ENCODE measurements around the gene MAPK8IP3.
A peak's percentile ranks its signal among the peaks of the same experiment; 100 is the strongest.

The MAPK8IP3 gene

DNA sequence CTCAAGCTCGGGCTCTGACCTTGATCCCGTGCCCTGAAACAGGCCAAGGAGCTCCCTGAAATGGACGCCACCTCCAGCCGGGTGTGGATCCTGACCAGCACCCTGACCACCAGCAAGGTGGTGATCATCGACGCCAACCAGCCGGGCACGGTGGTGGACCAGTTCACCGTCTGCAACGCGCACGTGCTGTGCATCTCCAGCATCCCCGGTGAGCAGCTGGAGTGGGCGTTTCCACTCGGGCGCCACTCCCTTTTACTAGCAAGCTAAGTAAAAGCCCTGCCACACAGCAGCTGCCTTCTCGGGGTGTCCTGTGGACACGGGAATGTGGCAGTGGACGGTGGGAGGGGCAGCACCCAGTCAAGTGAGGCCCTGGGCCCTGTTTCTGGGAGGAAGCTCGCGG, 59.0 kb downstream of the MAPK8IP3 start:
- DNase-seq = no peak

DNA sequence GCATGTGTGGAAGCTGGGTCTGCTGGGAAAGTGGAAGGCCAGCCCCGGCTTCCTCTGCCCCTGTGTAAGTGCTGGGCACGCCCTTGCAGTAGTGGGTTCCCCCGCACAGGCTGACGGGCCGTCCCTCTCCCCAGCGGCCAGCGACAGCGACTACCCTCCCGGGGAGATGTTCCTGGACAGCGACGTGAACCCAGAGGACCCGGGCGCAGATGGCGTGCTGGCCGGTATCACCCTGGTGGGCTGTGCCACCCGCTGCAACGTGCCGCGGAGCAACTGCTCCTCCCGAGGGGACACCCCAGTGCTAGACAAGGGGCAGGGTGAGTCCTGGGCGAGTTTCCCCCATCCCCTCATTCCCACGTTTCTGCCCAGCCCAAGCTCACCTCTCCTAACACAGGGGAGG, 59.8 kb downstream of the MAPK8IP3 start:
- no peak for DNase-seq

DNA sequence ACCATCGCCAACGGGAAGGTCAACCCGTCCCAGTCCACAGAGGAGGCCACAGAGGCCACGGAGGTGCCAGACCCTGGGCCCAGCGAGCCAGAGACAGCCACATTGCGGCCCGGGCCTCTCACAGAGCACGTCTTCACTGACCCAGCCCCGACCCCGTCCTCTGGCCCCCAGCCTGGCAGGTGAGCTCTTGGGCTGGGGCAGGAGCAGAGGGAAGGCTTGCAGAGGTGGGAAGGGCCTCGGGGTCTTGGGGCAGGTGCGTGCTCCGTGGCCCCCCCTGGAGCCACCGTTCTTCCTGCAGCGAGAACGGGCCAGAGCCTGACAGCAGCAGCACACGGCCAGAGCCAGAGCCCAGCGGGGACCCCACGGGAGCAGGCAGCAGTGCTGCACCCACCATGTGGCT, 60.2 kb downstream of the MAPK8IP3 start:
- DNase-seq = no peak

DNA sequence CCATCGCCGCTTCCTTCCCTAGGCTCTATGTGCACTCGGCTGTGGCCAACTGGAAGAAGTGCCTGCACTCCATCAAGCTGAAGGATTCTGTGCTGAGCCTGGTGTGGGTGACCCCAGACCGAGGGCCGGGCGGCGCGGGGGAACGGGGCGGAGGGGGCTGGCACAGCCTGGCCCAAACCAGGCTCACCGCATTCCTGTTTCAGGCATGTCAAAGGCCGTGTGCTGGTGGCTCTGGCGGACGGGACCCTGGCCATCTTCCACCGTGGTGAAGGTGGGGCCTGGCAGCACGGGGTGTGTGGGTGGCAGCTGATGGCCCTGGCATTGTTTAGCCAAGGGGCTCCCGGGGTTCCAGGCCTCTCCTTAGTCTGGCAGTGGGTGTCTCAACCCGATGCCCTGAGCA, 60.7 kb downstream of the MAPK8IP3 start:
- no peak for DNase-seq

DNA sequence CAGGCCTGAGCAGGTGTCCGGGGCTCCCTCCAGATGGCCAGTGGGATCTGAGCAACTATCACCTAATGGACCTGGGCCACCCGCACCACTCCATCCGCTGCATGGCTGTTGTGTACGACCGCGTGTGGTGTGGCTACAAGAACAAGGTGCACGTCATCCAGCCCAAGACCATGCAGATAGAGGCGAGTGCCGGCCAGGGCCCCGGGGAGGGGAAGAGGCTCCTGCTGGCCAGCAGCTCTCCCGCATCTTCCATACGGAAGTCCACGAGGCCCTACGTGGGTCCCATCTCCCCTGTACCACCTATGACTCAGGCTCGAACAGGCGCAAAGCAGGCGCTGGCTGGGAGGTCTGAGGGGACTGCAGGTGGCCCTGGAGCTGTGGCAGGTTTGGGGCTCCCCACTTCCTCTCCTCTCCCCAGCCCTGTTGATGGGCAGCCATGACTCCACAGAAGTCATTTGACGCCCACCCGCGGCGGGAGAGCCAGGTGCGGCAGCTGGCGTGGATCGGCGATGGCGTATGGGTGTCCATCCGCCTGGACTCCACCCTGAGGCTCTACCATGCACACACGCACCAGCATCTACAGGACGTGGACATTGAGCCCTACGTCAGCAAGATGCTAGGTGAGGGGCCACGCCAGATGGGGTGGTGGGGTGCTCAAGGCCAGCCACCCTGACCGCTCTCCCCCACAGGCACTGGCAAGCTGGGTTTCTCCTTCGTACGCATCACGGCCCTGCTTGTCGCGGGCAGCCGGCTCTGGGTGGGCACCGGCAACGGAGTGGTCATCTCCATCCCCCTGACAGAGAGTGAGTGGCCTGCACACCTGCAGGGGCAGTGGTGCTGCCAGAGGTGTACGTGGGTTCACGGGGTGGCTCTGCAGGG, 61.4 kb downstream of the MAPK8IP3 start:
- no peak for DNase-seq

DNA sequence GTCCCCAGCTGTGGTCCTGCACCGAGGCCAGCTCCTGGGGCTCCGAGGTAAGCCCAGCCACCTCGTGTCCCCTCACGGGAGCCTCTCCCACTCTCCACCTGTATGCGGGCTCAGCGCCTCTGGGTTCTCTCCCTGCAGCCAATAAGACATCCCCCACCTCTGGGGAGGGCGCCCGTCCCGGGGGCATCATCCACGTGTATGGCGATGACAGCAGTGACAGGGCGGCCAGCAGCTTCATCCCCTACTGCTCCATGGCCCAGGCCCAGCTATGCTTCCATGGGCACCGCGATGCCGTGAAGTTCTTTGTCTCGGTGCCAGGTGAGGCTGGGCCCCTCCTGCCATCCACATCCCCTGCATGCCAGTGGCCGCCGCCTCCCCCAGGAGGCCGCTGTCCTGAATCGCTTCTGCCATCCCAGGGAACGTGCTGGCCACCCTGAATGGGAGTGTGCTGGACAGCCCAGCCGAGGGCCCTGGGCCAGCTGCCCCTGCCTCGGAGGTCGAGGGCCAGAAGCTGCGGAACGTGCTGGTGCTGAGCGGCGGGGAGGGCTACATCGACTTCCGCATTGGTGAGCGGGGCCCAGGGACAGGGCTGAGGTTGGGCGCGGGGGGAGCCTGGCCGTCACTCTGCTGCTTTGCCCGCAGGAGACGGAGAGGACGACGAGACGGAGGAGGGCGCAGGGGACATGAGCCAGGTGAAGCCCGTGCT, 62.2 kb downstream of the MAPK8IP3 start:
- DNase-seq = no peak

DNA sequence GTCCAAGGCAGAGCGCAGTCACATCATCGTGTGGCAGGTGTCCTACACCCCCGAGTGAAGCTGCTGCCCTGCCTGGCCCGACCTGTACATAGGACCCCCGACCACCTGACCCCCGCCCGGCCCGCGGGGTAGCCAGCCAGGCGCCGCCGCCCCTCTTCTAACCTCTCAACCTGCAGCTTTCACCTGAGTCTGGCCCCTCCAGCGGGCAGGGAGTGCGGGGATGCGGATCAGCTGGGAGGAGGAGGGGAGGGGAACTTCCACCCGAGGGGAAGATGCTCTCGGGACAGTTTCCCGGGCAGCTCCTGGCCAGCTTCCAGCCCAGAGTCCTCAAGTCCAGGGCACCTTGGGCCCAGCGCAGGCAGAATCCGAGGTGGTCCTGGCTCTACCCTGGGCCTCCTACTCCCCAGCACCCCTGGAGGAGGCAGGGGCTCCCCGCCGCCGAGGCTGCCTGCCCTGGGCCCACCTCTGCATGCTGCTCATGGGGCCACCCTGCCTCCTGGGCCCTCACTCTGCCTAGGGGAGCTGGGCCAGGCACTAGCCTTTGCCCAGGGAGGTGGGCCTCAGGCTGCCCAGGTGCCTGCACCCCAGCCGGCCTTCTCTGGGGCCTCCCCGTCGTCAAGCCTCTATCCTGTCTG, 62.9 kb downstream of the MAPK8IP3 start:
- DNase-seq = no peak

DNA sequence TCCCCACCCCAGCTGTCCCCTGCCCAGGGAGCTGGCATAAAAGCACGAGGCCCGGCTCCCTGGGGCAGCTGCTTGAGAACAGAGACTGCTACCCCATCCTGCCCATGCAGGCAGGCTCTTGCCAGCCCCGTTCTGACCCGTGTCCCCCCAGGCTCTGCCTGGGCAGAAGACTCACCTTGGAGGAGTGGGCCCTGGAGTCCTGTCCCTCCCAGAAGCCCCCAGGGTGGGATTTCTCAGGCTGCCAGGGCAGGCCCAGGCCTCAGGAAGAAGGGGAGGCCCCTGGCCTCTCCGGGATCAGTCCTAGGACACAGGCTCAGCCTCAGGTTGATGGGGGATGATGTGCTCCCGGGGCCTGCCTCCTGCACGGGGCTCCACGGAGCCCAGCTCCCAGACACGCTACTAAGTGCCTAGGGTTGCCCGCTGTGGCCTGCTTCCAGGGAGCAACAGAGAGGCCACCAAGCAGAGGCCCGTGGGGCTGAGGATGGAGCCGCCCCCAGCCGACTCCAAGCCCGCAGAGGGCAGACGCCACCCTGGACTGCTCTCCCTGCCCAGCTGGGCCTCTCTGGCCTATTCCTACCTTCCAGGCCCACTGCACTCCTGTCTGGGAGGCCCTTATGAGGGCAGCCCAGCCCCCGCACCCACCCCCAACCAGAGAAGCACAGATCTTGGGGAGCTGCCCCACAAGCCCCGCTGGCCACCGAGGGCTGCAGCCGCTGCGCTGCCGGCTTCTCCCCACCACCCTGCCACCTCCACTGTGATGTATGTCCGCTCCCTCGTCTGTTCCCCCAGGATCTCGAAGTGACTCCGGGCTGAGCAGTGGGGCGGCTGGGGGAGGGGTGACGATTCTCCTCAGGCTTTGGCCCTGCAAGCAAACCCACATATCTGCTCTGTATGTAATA, 63.7 kb downstream of the MAPK8IP3 start:
- DNase-seq = no peak

DNA sequence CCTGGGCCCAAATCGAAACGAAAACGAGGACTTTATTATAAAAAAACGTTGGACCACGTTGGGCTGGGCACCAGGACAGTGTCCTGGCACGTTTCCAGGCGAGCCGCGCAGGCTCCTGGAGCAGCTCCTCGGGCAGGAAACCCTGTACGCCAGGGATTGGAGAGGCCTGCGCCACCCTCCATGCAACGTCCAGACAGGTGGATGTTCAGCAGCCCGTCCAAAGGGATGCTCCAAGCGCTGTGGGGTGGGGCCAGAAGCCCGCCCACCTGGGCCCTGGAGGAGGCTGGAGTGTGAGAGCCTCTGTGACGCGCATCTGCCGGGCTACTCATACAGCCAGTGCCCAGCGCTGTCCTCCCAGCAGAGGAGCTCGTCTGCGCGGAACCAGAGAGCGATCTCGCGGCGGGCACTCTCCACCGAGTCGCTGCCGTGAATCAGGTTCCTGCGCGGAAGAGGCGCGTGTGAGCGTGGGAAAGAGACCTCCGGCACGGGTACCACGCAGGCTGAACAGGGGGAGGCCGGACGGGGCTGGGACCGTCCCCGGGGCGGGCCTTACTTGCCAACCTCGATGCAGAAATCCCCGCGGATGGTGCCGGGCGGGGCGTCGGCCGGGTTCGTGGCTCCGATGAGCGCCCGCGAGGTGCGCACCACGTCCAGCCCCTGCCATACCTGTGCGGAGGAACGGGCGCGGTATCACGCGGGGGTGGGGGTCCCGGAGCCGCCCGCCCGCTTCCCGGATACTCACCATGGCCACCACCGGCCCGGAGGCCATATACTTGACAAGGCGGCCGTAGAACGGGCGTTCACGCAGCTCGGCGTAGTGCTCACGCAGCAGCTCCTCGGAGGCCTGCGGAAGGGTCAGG, 64.6 kb downstream of the MAPK8IP3 start:
- peak; percentile 44 for DNase-seq

DNA sequence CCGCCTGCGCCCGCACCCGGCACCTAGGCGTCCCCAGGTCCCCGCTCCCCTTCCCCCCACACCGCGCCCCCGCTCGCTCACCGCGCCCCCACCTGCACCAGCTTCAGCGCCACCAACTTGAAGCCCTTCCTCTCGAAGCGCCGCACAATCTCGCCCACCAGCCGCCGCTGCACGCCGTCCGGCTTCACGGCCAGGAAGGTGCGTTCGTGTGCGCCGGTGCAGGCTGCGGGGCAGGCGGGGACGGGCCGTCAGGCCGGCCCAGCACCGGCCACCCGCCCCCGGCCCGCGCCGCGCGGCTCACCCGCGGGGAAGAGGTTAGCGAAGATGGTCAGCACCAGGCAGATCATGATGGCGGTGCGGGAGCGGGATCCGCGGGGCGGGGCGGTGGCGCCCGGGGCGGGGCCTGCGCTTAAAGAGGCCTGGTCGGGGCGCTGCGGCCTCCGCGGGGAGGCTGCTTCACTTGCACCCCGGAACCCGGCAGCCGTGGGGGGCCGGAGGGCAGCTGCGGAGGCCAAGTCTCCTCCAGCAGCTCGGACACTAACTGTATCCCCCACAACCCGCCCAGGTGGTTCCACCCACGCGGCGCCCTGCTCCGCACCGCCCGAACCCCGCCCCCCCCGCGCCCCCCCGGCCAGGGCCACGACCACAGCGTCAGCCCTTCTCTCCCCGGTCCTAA, 65.3 kb downstream of the MAPK8IP3 start, which contains the start of gene NME3:
NME3 (minus strand) TSS at position 356 of the 676 bp plus-strand sequence; CDS start at position 347, 9 bp downstream.
- peak; percentile 83 for DNase-seq

DNA sequence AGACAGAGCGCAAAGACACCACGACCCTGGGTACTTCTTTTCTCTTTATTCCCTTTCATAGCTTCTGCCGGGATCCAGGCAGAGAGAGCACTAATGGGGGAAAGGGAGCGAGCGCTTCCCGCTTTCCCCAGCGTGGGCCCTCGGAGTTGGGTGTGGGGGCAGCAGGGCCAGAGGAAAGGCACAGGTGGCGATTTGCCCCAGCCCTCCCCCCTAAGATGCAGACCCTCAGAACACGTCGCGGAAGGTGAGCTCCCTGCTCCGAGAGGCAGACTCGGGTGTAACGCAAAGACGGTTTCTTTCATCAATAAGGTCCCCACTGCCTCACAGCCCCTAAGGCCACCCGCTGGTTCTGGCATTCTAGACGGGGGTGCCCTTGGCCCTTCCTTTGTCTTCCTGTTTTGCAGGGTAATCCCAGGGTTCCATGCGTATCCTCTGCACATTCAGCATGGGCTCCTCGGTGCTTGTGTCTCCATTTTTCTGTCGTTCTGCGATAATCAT, 65.9 kb downstream of the MAPK8IP3 start:
- no peak for DNase-seq

DNA sequence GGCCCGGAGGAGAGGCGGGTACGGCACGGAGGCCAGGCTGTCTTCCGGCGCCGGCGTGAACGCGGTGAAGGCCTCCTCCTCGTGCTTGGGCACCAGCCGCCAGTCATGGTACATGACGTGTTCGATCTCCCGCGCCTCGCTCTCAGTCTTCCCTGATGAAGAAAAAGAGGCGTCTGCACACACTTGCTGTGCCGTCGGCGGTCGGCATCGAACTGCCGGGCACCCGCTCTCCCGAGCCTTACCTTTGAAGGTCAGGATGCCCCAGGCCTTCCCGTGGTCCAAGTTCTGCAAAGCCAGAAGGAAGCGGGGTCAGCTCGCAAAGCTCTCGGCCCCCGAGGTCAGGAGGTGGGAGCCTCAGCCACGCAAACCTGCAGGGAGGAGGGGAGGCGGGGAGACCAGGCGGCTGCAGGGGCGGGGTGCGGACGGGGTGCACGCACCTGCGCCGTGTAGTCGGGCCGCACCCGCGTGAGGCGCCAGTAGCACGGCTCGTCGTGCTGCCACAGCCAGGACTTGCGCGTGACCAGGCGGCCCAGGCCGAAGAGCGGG, 66.4 kb downstream of the MAPK8IP3 start, which contains the start of gene EME2:
EME2 (plus strand) TSS at position 449 of the 546 bp plus-strand sequence. CDS start 418 bp downstream, outside the sequence.
- DNase-seq = peak; percentile 67

DNA sequence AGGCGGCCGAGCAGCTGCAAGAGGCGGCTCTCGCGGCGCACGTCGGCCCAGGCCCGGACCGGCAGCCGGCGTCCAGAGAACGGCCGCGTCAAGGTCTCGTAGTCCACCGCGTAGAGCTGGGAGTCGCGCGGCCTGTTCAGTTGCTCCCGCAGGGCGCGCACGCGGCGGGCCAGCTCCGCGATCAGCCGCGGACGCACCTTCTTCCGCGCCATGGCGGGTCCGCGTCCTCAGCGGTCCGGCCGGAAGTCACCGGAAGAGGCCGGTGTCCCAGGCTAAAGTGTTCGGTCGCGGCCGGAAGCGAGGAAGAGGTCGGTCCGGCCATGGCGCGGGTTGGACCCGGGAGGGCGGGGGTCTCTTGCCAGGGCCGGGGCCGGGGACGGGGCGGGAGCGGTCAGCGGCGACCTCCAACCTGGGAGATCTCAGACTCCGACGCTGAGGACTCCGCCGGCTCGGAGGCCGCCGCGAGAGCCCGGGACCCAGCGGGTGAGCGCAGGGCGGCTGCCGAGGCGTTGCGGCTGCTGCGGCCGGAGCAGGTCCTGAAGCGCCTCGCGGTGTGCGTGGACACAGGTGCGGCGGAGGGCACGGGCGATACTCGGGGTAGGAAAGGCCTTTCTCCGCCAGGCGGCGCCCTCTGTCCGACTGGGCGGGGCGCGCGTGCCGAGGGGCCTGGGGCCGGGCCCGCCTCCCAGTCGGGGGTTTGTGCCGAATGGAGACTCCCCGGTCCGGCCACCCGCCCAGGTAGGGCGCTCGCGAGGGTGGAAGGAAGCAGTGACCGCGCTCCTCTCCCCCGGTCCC, 67.1 kb downstream of the MAPK8IP3 start, which contains the start of gene MRPS34:
MRPS34 (minus strand) TSS at position 227 of the 795 bp plus-strand sequence; CDS start at position 212, 15 bp downstream.
- peak; percentile 87 for DNase-seq

DNA sequence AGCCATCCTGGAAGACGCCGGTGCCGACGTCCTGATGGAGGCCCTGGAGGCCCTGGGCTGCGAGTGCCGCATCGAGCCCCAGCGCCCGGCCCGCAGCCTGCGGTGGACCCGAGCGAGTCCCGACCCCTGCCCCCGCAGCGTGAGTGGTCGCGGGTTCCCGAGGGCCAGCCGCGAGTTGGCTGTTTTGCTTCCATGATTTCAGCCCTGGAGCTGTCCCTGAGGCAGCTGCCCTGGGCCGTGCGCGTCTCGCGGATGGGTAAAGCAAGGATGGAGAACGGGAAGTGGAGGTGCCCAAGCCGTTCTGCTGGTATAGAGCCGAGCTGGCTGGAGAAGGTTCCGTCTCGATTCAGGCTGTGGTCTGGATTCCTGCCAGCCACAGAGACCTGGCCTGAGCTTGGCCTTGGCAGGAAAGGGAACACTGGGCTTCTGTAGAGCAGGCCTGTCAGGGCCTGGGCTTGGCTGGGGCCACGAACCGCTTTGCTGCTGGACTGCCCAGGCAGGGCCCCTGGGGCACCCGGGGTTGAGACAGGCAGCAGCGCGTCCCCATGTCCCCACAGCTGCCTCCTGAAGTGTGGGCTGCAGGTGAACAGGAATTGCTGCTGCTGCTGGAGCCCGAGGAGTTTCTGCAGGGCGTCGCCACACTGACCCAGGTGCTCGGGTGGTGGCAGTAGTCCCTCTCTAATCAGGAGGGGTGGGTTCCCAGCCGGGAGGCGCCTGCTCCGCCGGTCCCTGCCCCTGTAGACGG, 67.9 kb downstream of the MAPK8IP3 start:
- DNase-seq = peak; percentile 27

DNA sequence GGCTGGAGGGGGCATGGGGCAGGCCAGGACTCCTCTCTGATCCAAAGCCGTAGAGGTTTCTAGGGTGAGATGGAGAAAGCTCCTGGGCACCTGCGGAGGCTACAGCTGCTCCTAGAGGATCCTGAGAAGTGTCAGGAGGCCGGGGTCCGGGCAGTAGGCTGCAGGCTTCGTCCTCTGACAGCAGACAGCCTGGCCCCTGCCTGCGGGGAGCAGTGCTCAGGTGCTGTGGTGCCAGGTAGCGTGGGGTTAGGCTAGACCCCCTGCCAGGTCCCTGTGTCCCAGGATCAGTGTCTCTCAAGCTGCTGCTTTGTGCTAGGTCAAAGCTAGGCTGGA, 68.4 kb downstream of the MAPK8IP3 start:
- no peak for DNase-seq

DNA sequence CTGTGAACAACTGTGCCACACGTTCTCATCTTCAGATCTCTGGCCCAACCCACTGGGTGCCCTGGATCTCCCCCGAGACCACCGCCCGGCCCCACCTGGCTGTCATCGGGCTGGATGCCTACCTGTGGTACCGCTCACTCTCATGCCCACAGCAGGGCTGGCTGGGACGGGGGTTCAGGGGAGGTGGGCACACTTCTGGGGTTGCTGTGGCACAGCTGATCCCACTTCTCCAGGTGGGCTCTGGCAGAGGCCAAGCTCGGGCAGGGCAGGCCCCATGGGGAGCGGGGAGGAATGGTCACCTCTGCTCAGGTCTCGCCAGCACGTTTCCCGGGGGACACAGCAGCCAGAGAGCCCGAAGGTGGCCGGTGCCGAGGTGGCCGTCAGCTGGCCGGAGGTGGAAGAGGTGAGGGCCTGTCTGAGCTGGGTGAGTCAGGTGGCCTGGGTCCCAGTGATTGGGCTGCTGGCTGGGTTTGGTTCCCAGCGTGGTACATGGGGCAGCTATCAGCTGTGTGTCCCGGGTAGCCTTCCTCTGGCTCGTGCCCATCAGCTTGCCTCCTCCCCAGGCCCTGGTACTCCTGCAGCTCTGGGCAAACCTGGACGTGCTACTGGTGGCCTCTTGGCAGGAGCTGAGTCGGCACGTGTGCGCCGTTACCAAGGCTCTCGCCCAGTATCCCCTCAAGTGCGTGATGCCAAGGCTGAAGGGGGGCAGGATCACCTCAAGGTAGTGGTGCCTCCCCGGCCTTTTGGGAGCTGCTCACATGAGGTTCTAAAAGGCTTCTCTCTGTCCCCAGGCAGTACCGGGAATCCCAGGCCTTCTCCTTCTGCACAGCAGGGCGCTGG, 69.2 kb downstream of the MAPK8IP3 start:
- DNase-seq = no peak

DNA sequence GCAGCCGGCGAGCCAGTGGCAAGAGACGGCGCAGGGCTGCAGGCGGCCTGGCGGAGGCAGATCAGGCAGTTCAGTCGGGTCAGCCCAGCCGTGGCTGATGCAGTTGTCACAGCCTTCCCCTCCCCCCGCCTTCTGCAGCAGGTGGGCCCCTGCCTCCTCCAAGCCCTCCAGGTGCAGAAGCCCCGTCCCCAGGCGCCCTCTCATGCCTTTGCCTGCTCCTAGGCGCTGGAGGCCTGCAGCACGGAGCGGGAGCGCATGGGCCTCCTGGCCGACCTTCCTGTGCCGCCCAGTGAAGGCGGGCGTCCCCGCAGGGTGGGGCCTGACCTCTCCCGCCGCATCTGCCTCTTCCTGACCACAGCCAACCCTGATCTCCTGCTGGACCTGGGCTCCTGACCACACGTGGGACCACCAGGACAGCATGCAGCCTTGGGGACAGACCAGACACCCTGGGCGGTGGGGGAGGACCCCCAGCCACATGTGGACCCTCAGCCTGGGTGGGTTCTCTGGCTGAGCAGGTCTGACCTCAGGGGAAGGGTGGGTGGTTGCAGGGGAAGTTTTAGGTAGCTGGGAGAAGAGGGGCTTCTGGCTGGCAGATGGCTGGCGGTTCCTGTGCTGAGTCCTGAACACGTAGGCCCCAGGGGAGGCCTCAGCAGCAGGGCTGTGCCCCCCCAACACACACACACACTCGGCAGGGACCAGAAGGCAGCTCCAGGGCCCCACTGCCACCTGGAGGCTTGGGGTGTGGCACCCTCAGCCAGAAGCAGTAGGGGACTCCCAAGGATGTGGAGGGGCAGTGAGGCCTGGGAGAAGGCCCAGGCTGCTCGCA, 70.1 kb downstream of the MAPK8IP3 start:
- no peak for DNase-seq

All from activated CD4-positive, alpha-beta T cell treated with anti-CD3 and anti-CD28 coated beads, Interleukin-2, amount 50 U/mL, for 16 hours (primary cell).